GM23338 (cell line): ENCODE results near the gene EML1. TPM values are rescaled to one million over a fixed set of nuclear protein-coding genes. Genes with fewer than 3 reads are reported as not detected.

Source experiments
- ATAC-seq: fragments of 200-7000 bp; cut with Tn5 transposase; 3 replicates; pipeline ENCODE4 v1.9.1; 2020
- DNase-seq: peaks from one replicate; pipeline ENCODE4 v3.0.0-alpha.2; 2015; ENCODE audit warnings: low spot score
- H2AFZ ChIP-seq: fragments of 200-600 bp; sonication (generic); 2 replicates; pipeline ENCODE4 v1.8.0; 2016; ENCODE audit warnings: antibody characterized with exemption, mild to moderate bottlenecking, moderate library complexity
- H3F3A ChIP-seq: fragments of 200-600 bp; sonication (generic); replicated peaks from 2 replicates; pipeline ENCODE4 v1.8.0; 2017; ENCODE audit warnings: antibody characterized with exemption, mixed run types, low read depth
- H3K27ac ChIP-seq: fragments of 200-600 bp; sonication (generic); 2 replicates; pipeline ENCODE4 v1.6.1; 2016; ENCODE audit warnings: low read depth
- H3K27me3 ChIP-seq: fragments of 200-600 bp; sonication (generic); 2 replicates; pipeline ENCODE4 v1.8.0; 2016; ENCODE audit warnings: mild to moderate bottlenecking, mixed run types, moderate library complexity; ENCODE audit not compliant: insufficient read depth
- H3K36me3 ChIP-seq: fragments of 200-600 bp; sonication (generic); 2 replicates; pipeline ENCODE4 v1.8.0; 2016; ENCODE audit warnings: mild to moderate bottlenecking; ENCODE audit not compliant: insufficient read depth
- H3K4me1 ChIP-seq: fragments of 200-600 bp; sonication (generic); 2 replicates; pipeline ENCODE4 v1.8.0; 2016; ENCODE audit warnings: mild to moderate bottlenecking, moderate library complexity; ENCODE audit not compliant: insufficient read depth
- H3K4me2 ChIP-seq: fragments of 200-600 bp; sonication (generic); 2 replicates; pipeline ENCODE4 v1.7.1; 2017; ENCODE audit warnings: mixed run types
- H3K4me3 ChIP-seq: fragments of 200-600 bp; sonication (generic); 2 replicates; pipeline ENCODE4 v1.6.1; 2016; ENCODE audit warnings: mixed run types
- H3K79me2 ChIP-seq: fragments of 200-600 bp; sonication (generic); replicated peaks from 2 replicates; pipeline ENCODE4 v1.8.0; 2017; ENCODE audit warnings: mild to moderate bottlenecking; ENCODE audit not compliant: insufficient read depth
- H3K9me2 ChIP-seq: fragments of 200-600 bp; sonication (generic); 2 replicates; pipeline ENCODE4 v1.8.0; 2017; ENCODE audit not compliant: insufficient read depth
- H4K20me1 ChIP-seq: fragments of 200-600 bp; sonication (generic); replicated peaks from 2 replicates; pipeline ENCODE4 v1.8.0; 2017; ENCODE audit warnings: mild to moderate bottlenecking; ENCODE audit not compliant: insufficient read depth
- H3K27ac Mint-ChIP-seq: 2 replicates; pipeline ENCODE4 v1.8.0; 2020; ENCODE audit warnings: inconsistent platforms, mild to moderate bottlenecking, moderate library complexity, mixed read lengths
- H3K27me3 Mint-ChIP-seq: 3 replicates; pipeline ENCODE4 v1.8.0; 2022; ENCODE audit warnings: low read depth, mild to moderate bottlenecking, moderate library complexity, mixed read lengths, inconsistent platforms; ENCODE audit not compliant: insufficient read depth, poor library complexity
- H3K36me3 Mint-ChIP-seq: 3 replicates; pipeline ENCODE4 v1.8.0; 2021; ENCODE audit warnings: low read depth, mild to moderate bottlenecking, inconsistent platforms, moderate library complexity, mixed read lengths
- H3K4me1 Mint-ChIP-seq: 3 replicates; pipeline ENCODE4 v1.8.0; 2020; ENCODE audit warnings: mild to moderate bottlenecking, inconsistent platforms, mixed read lengths
- H3K4me3 Mint-ChIP-seq: 3 replicates; pipeline ENCODE4 v1.8.0; 2021; ENCODE audit warnings: moderate library complexity, mild to moderate bottlenecking, inconsistent platforms, mixed read lengths
- H3K9me3 Mint-ChIP-seq: 3 replicates; pipeline ENCODE4 v1.8.0; 2020; ENCODE audit warnings: moderate library complexity, mild to moderate bottlenecking, inconsistent platforms, mixed read lengths
- CREB1 ChIP-seq: fragments of 250-450 bp; sonication (Bioruptor Pico); IDR thresholded peaks from 2 replicates; pipeline ENCODE4 v1.5.0; 2020; ENCODE audit warnings: low read depth, mild to moderate bottlenecking, moderate library complexity
- CTCF ChIP-seq, 2 experiments: fragments of 200-600 bp in 1 of 2; sonication (generic) in 1 of 2; conservative IDR thresholded peaks; 2 replicates each; pipeline versions ENCODE4 v1.5.1 to v1.6.1; 2016 to 2017; ENCODE audit warnings: antibody characterized with exemption in 2 of 2, low read depth in 2 of 2, mild to moderate bottlenecking in 2 of 2, moderate library complexity in 1 of 2
- ETS1 ChIP-seq: IDR thresholded peaks from 2 replicates; pipeline ENCODE4 v1.6.1; 2016; ENCODE audit warnings: antibody characterized with exemption
- EZH2 ChIP-seq: fragments of 200-600 bp; sonication (generic); IDR thresholded peaks from one replicate; pipeline ENCODE4 v1.8.0; 2017; ENCODE audit warnings: antibody characterized with exemption, mild to moderate bottlenecking, low read depth; ENCODE audit not compliant: unreplicated experiment
- EZH2phosphoT487 ChIP-seq: fragments of 200-600 bp; sonication (generic); IDR thresholded peaks from one replicate; pipeline ENCODE4 v1.8.1; 2018; ENCODE audit warnings: antibody characterized with exemption; ENCODE audit not compliant: unreplicated experiment
- JUNB ChIP-seq: IDR thresholded peaks from one replicate; pipeline ENCODE4 v1.6.1; 2016; ENCODE audit warnings: antibody characterized with exemption; ENCODE audit not compliant: unreplicated experiment
- NANOG ChIP-seq: IDR thresholded peaks from 2 replicates; pipeline ENCODE4 v1.6.1; 2016; ENCODE audit warnings: antibody characterized with exemption, borderline replicate concordance
- POLR2AphosphoS5 ChIP-seq: IDR thresholded peaks from 2 replicates; pipeline ENCODE4 v1.6.1; 2016; ENCODE audit warnings: antibody characterized with exemption, low read depth
- STAT1 ChIP-seq: IDR thresholded peaks from one replicate; pipeline ENCODE4 v1.6.1; 2016; ENCODE audit warnings: antibody characterized with exemption; ENCODE audit not compliant: unreplicated experiment
- ZNF114 ChIP-seq: fragments of 250-450 bp; sonication (Bioruptor Pico); IDR thresholded peaks from 2 replicates; pipeline ENCODE4 v1.5.0; 2020; ENCODE audit warnings: mild to moderate bottlenecking, moderate library complexity
- ZNF331 ChIP-seq: fragments of 250-450 bp; sonication (Bioruptor Pico); IDR thresholded peaks from 2 replicates; pipeline ENCODE4 v1.5.0; 2020; ENCODE audit warnings: low read depth, mild to moderate bottlenecking, moderate library complexity
- ZNF462 ChIP-seq: fragments of 250-450 bp; sonication (Bioruptor Pico); IDR thresholded peaks from 2 replicates; pipeline ENCODE4 v1.5.0; 2020; ENCODE audit warnings: mild to moderate bottlenecking, moderate library complexity
- polyA plus RNA-seq: library from polyadenylated mRNA; unstranded; fragments of >200 nt; fragmentation: Nextera tagmentation; extraction: Ambion mirVana; gene quantifications from 2 replicates; pipeline ENCODE4 v1.2.1, GENCODE V29; 2016
- total RNA-seq: library from RNA; depleted of rRNA; stranded (reverse); fragments of >200 nt; shearing (Covaris generic); gene quantifications from 2 replicates; pipeline ENCODE4 v1.2.3, GENCODE V29; 2014
- TF ChIP-seq, protein P1 (sequence below): IDR thresholded peaks from one replicate; pipeline ENCODE4 v1.6.1; 2018; ENCODE audit warnings: antibody characterized with exemption; ENCODE audit not compliant: unreplicated experiment

EML1 gene
- total and polyA plus RNA-seq, 2 experiments from 2014 or later, result 7.0 to 18.1 TPM

DNA sequence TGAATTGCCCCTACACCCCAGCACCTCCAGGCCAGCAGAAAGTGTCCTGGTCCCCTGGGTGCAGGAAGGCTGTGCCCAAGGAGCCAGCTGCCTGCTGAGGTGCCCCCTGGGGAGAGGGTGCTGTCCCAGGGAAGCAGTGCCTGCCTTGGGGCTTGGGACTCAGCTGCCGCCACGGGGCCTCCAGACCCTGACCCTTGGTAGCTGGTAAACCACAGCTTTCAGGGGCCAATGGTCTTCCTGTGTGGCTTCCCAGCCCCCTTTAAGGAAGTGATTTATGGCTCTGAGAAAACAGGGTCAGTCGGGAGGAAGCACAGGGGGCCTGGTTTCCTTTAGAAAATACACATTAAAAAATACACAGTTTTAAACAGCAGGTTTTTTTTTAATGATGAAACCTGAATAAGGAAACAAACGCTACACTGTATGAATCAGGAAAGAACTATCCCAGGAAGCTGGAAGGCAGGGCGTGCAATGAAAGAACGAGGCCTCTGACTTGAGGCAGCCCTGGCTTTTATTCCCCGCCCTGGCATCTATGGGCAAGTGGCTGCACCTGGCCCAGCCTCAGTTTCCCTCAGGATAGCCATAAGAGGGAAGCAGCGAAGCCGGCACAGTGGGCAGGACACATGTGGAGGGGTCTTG is 40.6 kb upstream of the EML1 start:
- DNase-seq (no peak), ATAC-seq (no peak)
- TF ChIP-seq JUNB (no peak), NANOG (no peak), STAT1 (no peak), CREB1 (CRISPR knock-in tag) (no peak), CTCF (conservative IDR thresholded peaks at IDR 0.05; ENCODE audit: low read depth in 2 of 2) (no peak), EZH2 (no peak), EZH2phosphoT487 (no peak), ETS1 (no peak), ZNF114 (CRISPR knock-in tag) (no peak), POLR2AphosphoS5 (no peak), ZNF331 (CRISPR knock-in tag) (no peak), ZNF462 (CRISPR knock-in tag) (no peak)
- TF ChIP-seq, protein P1, sequence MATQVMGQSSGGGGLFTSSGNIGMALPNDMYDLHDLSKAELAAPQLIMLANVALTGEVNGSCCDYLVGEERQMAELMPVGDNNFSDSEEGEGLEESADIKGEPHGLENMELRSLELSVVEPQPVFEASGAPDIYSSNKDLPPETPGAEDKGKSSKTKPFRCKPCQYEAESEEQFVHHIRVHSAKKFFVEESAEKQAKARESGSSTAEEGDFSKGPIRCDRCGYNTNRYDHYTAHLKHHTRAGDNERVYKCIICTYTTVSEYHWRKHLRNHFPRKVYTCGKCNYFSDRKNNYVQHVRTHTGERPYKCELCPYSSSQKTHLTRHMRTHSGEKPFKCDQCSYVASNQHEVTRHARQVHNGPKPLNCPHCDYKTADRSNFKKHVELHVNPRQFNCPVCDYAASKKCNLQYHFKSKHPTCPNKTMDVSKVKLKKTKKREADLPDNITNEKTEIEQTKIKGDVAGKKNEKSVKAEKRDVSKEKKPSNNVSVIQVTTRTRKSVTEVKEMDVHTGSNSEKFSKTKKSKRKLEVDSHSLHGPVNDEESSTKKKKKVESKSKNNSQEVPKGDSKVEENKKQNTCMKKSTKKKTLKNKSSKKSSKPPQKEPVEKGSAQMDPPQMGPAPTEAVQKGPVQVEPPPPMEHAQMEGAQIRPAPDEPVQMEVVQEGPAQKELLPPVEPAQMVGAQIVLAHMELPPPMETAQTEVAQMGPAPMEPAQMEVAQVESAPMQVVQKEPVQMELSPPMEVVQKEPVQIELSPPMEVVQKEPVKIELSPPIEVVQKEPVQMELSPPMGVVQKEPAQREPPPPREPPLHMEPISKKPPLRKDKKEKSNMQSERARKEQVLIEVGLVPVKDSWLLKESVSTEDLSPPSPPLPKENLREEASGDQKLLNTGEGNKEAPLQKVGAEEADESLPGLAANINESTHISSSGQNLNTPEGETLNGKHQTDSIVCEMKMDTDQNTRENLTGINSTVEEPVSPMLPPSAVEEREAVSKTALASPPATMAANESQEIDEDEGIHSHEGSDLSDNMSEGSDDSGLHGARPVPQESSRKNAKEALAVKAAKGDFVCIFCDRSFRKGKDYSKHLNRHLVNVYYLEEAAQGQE, result no peak
- Histone ChIP-seq H3K27me3 (no peaks in the 10 kb centered on the region), H3K4me1 (no peaks in the 10 kb centered on the region; the same call in 1 of the 2 replicates), H3K4me3 (no peak overlapping the region), H4K20me1 (no peaks in the 10 kb centered on the region), H3K36me3 (no peaks in the 10 kb centered on the region), H2AFZ (no peak overlapping the region), H3K27ac (no peak overlapping the region), H3K79me2 (no peaks in the 10 kb centered on the region), H3K9me2 (no peaks in the 10 kb centered on the region), H3K4me2 (no peak overlapping the region), H3F3A (no peaks in the 10 kb centered on the region)
- Mint-ChIP-seq H3K27me3 (peaks cover 20% of the 10 kb centered on the region), H3K9me3 (no peaks in the 10 kb centered on the region), H3K4me1 (peaks cover 17% of the 10 kb centered on the region), H3K36me3 (no peaks in the 10 kb centered on the region), H3K27ac (no peak overlapping the region), H3K4me3 (no peak overlapping the region)
